ENCODE measurements around the gene FBXL19. TPM values are rescaled to one million over a fixed set of nuclear protein-coding genes. Genes with fewer than 3 reads are reported as not detected.

FBXL19 gene
- total RNA-seq, 2 experiments from 2014 or later, result 21.7 to 22.4 TPM

- POLR2A ChIA-PET, result no interaction called here
- CTCF ChIA-PET, result interaction anchor here (1.1 to 4.0 kb wide), 4 partner anchors 30 to 60 kb away, joined by 3 to 46 read pairs (median 4); no protein-coding TSS in a partner anchor
- Mint-ChIP-seq H3K36me3 (ENCODE audit: low read depth) (peaks cover 6% of the 10 kb centered on the region), H3K4me1 (peaks cover 70% of the 10 kb centered on the region), H3K27me3 (no peaks in the 10 kb centered on the region), H3K27ac (no peak overlapping the region), H3K4me3 (no peak overlapping the region), H3K9me3 (peaks cover 3% of the 10 kb centered on the region)
- no peak for DNase-seq
Measured at GRCh38 chr16:30899794-30900193, 23.6 kb upstream of the FBXL19 start.

GRCh38 chr16:30900588-30900987, 22.8 kb upstream of the FBXL19 start:
- no peaks in the 10 kb centered on the region for H3K27me3 Mint-ChIP-seq
- peaks cover 64% of the 10 kb centered on the region for H3K4me1 Mint-ChIP-seq
- ChIA-PET POLR2A (interaction anchor here (0.6 to 2.6 kb wide), 2 partner anchors 26 to 196 kb away, joined by 7 to 11 read pairs; no protein-coding TSS in a partner anchor), CTCF (interaction anchor here (0.6 to 4.0 kb wide), 18 partner anchors 8 to 61 kb away, joined by 3 to 46 read pairs (median 6); no protein-coding TSS in a partner anchor)
- no peak for DNase-seq
- H3K27ac Mint-ChIP-seq, result peak overlapping the region; percentile 54
- H3K36me3 Mint-ChIP-seq (ENCODE audit: low read depth), result peaks cover 6% of the 10 kb centered on the region
- H3K9me3 Mint-ChIP-seq, result peaks cover 3% of the 10 kb centered on the region
- no peak overlapping the region for H3K4me3 Mint-ChIP-seq

GRCh38 chr16:30901201-30902028, 22.0 kb upstream of the FBXL19 start:
- POLR2A ChIA-PET, result interaction anchor here (0.6 to 2.6 kb wide), 4 partner anchors 16 to 97 kb away, joined by 3 to 12 read pairs (median 7); no protein-coding TSS in a partner anchor
- H3K27me3 Mint-ChIP-seq, result no peaks in the 10 kb centered on the region

GRCh38 chr16:30902029-30902972, 21.1 kb upstream of the FBXL19 start:
- Mint-ChIP-seq H3K27ac (peak overlapping the region; percentile 100), H3K4me1 (peaks cover 53% of the 10 kb centered on the region), H3K9me3 (peaks cover 3% of the 10 kb centered on the region), H3K27me3 (no peaks in the 10 kb centered on the region), H3K36me3 (ENCODE audit: low read depth) (peaks cover 6% of the 10 kb centered on the region), H3K4me3 (peak overlapping the region; percentile 93)
- peak; percentile 60 for DNase-seq
- ChIA-PET CTCF (interaction anchor here (0.5 to 4.0 kb wide), 39 partner anchors 10 to 239 kb away, joined by 3 to 46 read pairs (median 4); no protein-coding TSS in a partner anchor), POLR2A (interaction anchor here (0.9 to 2.6 kb wide), 3 partner anchors 22 to 57 kb away, joined by 4 to 12 read pairs (median 11); no protein-coding TSS in a partner anchor)

More at GRCh38 chr16:30901201-30902028, 22.0 kb upstream of the FBXL19 start:
- peak; percentile 22 for DNase-seq
- H3K27ac Mint-ChIP-seq, result peak overlapping the region; percentile 89
- H3K4me1 Mint-ChIP-seq, result peaks cover 56% of the 10 kb centered on the region
- H3K9me3 Mint-ChIP-seq, result peaks cover 3% of the 10 kb centered on the region
- peak overlapping the region; percentile 67 for H3K4me3 Mint-ChIP-seq
- CTCF ChIA-PET, result interaction anchor here (0.5 to 4.0 kb wide), 42 partner anchors 9 to 333 kb away, joined by 3 to 46 read pairs (median 4); no protein-coding TSS in a partner anchor
- H3K36me3 Mint-ChIP-seq (ENCODE audit: low read depth), result peaks cover 6% of the 10 kb centered on the region

- Mint-ChIP-seq H3K27ac (peak overlapping the region; percentile 100), H3K9me3 (peaks cover 3% of the 10 kb centered on the region), H3K36me3 (ENCODE audit: low read depth) (peaks cover 6% of the 10 kb centered on the region), H3K27me3 (no peaks in the 10 kb centered on the region), H3K4me3 (peak overlapping the region; percentile 93), H3K4me1 (peaks cover 55% of the 10 kb centered on the region)
- ChIA-PET CTCF (interaction anchor here (0.7 to 4.0 kb wide), 20 partner anchors 9 to 119 kb away, joined by 3 to 46 read pairs (median 6); no protein-coding TSS in a partner anchor), POLR2A (interaction anchor here (0.9 to 2.6 kb wide), 3 partner anchors 23 to 58 kb away, joined by 4 to 12 read pairs (median 11); no protein-coding TSS in a partner anchor)
- DNase-seq, result peak; percentile 23
Measured at GRCh38 chr16:30903002-30903401, 20.4 kb upstream of the FBXL19 start.

GRCh38 chr16:30903596-30903995, 19.8 kb upstream of the FBXL19 start:
- peak; percentile 16 for DNase-seq
- POLR2A ChIA-PET, result interaction anchor here (2.6 kb wide), 1 partner anchor 29 kb away, joined by 11 read pairs; no protein-coding TSS in a partner anchor
- peak overlapping the region; percentile 5 for H3K4me3 Mint-ChIP-seq

GRCh38 chr16:30904114-30904780, 19.1 kb upstream of the FBXL19 start:
- no peak for DNase-seq
- POLR2A ChIA-PET, result no interaction called here
- no peak overlapping the region for H3K4me3 Mint-ChIP-seq
- peak overlapping the region; percentile 100 for H3K27ac Mint-ChIP-seq
- no peaks in the 10 kb centered on the region for H3K27me3 Mint-ChIP-seq
- H3K4me1 Mint-ChIP-seq, result peaks cover 53% of the 10 kb centered on the region
- CTCF ChIA-PET, result interaction anchor here (0.7 to 1.5 kb wide), 2 partner anchors 38 to 91 kb away, joined by 3 read pairs; no protein-coding TSS in a partner anchor
- peaks cover 3% of the 10 kb centered on the region for H3K9me3 Mint-ChIP-seq
- peaks cover 6% of the 10 kb centered on the region for H3K36me3 Mint-ChIP-seq (ENCODE audit: low read depth)

More at GRCh38 chr16:30903596-30903995, 19.8 kb upstream of the FBXL19 start:
- Mint-ChIP-seq H3K4me1 (peaks cover 58% of the 10 kb centered on the region), H3K27ac (peak overlapping the region; percentile 100), H3K27me3 (no peaks in the 10 kb centered on the region), H3K36me3 (ENCODE audit: low read depth) (peaks cover 6% of the 10 kb centered on the region), H3K9me3 (peaks cover 3% of the 10 kb centered on the region)
- CTCF ChIA-PET, result interaction anchor here (1.5 to 4.0 kb wide), 4 partner anchors 15 to 64 kb away, joined by 3 to 46 read pairs (median 14); no protein-coding TSS in a partner anchor

GRCh38 chr16:30907064-30907463, 16.3 kb upstream of the FBXL19 start:
- no peak overlapping the region for H3K4me3 Mint-ChIP-seq
- H3K9me3 Mint-ChIP-seq, result peaks cover 3% of the 10 kb centered on the region
- no peaks in the 10 kb centered on the region for H3K27me3 Mint-ChIP-seq
- ChIA-PET POLR2A (no interaction called here), CTCF (interaction anchor here (0.7 to 1.7 kb wide), 3 partner anchors 36 to 113 kb away, joined by 3 to 6 read pairs (median 3); no protein-coding TSS in a partner anchor)
- DNase-seq, result no peak
- peaks cover 37% of the 10 kb centered on the region for H3K4me1 Mint-ChIP-seq
- H3K36me3 Mint-ChIP-seq (ENCODE audit: low read depth), result peaks cover 6% of the 10 kb centered on the region
- no peak overlapping the region for H3K27ac Mint-ChIP-seq

- POLR2A ChIA-PET, result no interaction called here
- H3K4me1 Mint-ChIP-seq, result peaks cover 17% of the 10 kb centered on the region
- CTCF ChIA-PET, result no interaction called here
- no peak overlapping the region for H3K4me3 Mint-ChIP-seq
- H3K27ac Mint-ChIP-seq, result no peak overlapping the region
- no peaks in the 10 kb centered on the region for H3K27me3 Mint-ChIP-seq
- no peaks in the 10 kb centered on the region for H3K9me3 Mint-ChIP-seq
- DNase-seq, result no peak
- no peaks in the 10 kb centered on the region for H3K36me3 Mint-ChIP-seq (ENCODE audit: low read depth)
Measured at GRCh38 chr16:30910427-30911029, 12.8 kb upstream of the FBXL19 start.

GRCh38 chr16:30912794-30913412, 10.5 kb upstream of the FBXL19 start:
- H3K27ac Mint-ChIP-seq, result no peak overlapping the region
- POLR2A ChIA-PET, result interaction anchor here (0.7 kb wide), 1 partner anchor 136 kb away, joined by 3 read pairs; no protein-coding TSS in a partner anchor
- H3K27me3 Mint-ChIP-seq, result no peaks in the 10 kb centered on the region
- CTCF ChIA-PET, result interaction anchor here (1.0 to 2.9 kb wide), 4 partner anchors 11 to 98 kb away, joined by 4 to 14 read pairs (median 9); no protein-coding TSS in a partner anchor
- H3K4me3 Mint-ChIP-seq, result no peak overlapping the region
- peaks cover 6% of the 10 kb centered on the region for H3K4me1 Mint-ChIP-seq
- no peaks in the 10 kb centered on the region for H3K9me3 Mint-ChIP-seq
- DNase-seq, result no peak
- H3K36me3 Mint-ChIP-seq (ENCODE audit: low read depth), result no peaks in the 10 kb centered on the region

- H3K27ac Mint-ChIP-seq, result no peak overlapping the region
- H3K4me1 Mint-ChIP-seq, result no peaks in the 10 kb centered on the region
- no peaks in the 10 kb centered on the region for H3K27me3 Mint-ChIP-seq
- no peak overlapping the region for H3K4me3 Mint-ChIP-seq
- no peak for DNase-seq
- H3K9me3 Mint-ChIP-seq, result no peaks in the 10 kb centered on the region
- POLR2A ChIA-PET, result no interaction called here
- CTCF ChIA-PET, result interaction anchor here (1.4 to 2.9 kb wide), 2 partner anchors 13 to 70 kb away, joined by 5 to 13 read pairs; no protein-coding TSS in a partner anchor
- H3K36me3 Mint-ChIP-seq (ENCODE audit: low read depth), result no peaks in the 10 kb centered on the region
Measured at GRCh38 chr16:30914830-30915229, 8.5 kb upstream of the FBXL19 start.

All from activated CD4-positive, alpha-beta T cell treated with anti-CD3 and anti-CD28 coated beads, Interleukin-2, amount 10 ng/mL, durations not matched to agents 7 days and 5 days (primary cell).